ENCODE measurements around the gene GPR142. TPM values are rescaled to one million over a fixed set of nuclear protein-coding genes. Genes with fewer than 3 reads are reported as not detected.

Gene GPR142
- total RNA-seq, 1 experiment from 2014 or later, result not detected

GRCh38 chr17:74369221-74369620 lies 1.9 kb downstream of the GPR142 start:
- peak; percentile 56 for DNase-seq (ENCODE audit: low spot score)
- Mint-ChIP-seq H3K4me1 (peaks cover 8% of the 10 kb centered on the region), H3K27ac (no peak overlapping the region), H3K27me3 (ENCODE audit: low read depth) (peaks cover 2% of the 10 kb centered on the region; the same call in 1 of the 2 replicates), H3K36me3 (no peaks in the 10 kb centered on the region), H3K9me3 (no peaks in the 10 kb centered on the region), H3K4me3 (no peak overlapping the region)
- ChIA-PET POLR2A (interaction anchor here (1.1 kb wide), 1 partner anchor 12 kb away, joined by 5 read pairs; no protein-coding TSS in a partner anchor), CTCF (interaction anchor here (0.8 to 7.1 kb wide), 39 partner anchors 10 to 422 kb away, joined by 3 to 138 read pairs (median 12); partner anchors contain the start of genes CD300A and CD300LB)
- peak; percentile 69 for ATAC-seq
- no peak for TF ChIP-seq NFATC4 (CRISPR knock-in tag; IDR thresholded peaks at IDR 0.05)
- TF ChIP-seq, protein P1, sequence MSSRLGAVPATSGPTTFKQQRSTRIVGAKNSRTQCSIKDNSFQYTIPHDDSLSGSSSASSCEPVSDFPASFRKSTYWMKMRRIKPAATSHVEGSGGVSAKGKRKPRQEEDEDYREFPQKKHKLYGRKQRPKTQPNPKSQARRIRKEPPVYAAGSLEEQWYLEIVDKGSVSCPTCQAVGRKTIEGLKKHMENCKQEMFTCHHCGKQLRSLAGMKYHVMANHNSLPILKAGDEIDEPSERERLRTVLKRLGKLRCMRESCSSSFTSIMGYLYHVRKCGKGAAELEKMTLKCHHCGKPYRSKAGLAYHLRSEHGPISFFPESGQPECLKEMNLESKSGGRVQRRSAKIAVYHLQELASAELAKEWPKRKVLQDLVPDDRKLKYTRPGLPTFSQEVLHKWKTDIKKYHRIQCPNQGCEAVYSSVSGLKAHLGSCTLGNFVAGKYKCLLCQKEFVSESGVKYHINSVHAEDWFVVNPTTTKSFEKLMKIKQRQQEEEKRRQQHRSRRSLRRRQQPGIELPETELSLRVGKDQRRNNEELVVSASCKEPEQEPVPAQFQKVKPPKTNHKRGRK (CRISPR knock-in tag; IDR thresholded peaks at IDR 0.05; ENCODE audit: borderline replicate concordance), result no peak
- no peak for TF ChIP-seq EMX1 (CRISPR knock-in tag; IDR thresholded peaks at IDR 0.05)
- no peak for TF ChIP-seq GABPB1 (CRISPR knock-in tag; IDR thresholded peaks at IDR 0.05)
- TF ChIP-seq ZBTB21 (CRISPR knock-in tag; IDR thresholded peaks at IDR 0.05; ENCODE audit: borderline replicate concordance), result no peak
- no peak for TF ChIP-seq TCF7 (CRISPR knock-in tag; IDR thresholded peaks at IDR 0.05; ENCODE audit: low read depth)
- TF ChIP-seq TP53 (CRISPR knock-in tag; IDR thresholded peaks at IDR 0.05), result no peak
- TF ChIP-seq FOXP1 (CRISPR knock-in tag; IDR thresholded peaks at IDR 0.05; ENCODE audit: borderline replicate concordance), result no peak
- no peak for TF ChIP-seq USF1 (CRISPR knock-in tag; IDR thresholded peaks at IDR 0.05)
- no peak for TF ChIP-seq SOX15 (CRISPR knock-in tag; IDR thresholded peaks at IDR 0.05)
- TF ChIP-seq E2F1 (CRISPR knock-in tag; IDR thresholded peaks at IDR 0.05), result no peak
- no peak for TF ChIP-seq CTCF (IDR thresholded peaks at IDR 0.05)
- TF ChIP-seq HMGXB4 (CRISPR knock-in tag; IDR thresholded peaks at IDR 0.05), result no peak
- no peak for TF ChIP-seq SMAD4 (CRISPR knock-in tag; IDR thresholded peaks at IDR 0.05)
- TF ChIP-seq ATF1 (CRISPR knock-in tag; IDR thresholded peaks at IDR 0.05), result no peak
- no peak for TF ChIP-seq NFE2L1 (CRISPR knock-in tag; IDR thresholded peaks at IDR 0.05)
- no peak for TF ChIP-seq ATF6 (CRISPR knock-in tag; IDR thresholded peaks at IDR 0.05)
- no peak for TF ChIP-seq CREM (CRISPR knock-in tag; IDR thresholded peaks at IDR 0.05)
- TF ChIP-seq, protein P2, sequence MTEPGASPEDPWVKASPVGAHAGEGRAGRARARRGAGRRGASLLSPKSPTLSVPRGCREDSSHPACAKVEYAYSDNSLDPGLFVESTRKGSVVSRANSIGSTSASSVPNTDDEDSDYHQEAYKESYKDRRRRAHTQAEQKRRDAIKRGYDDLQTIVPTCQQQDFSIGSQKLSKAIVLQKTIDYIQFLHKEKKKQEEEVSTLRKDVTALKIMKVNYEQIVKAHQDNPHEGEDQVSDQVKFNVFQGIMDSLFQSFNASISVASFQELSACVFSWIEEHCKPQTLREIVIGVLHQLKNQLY (CRISPR knock-in tag; IDR thresholded peaks at IDR 0.05), result no peak
